ENCODE results near the gene SLC16A7. TPM values are rescaled to one million over a fixed set of nuclear protein-coding genes. Genes with fewer than 3 reads are reported as not detected.
"Not testable (repeated sequence)": the region's sequence is repeated elsewhere in the genome, so short reads cannot be mapped to it uniquely, and the experiment has no call there.

The SLC16A7 gene
- polyA plus RNA-seq, 1 of the 3 experiments (the other 2 are of a cell fraction) = not detected

- H3K4me1 ChIP-seq (ENCODE audit: control insufficient read depth in 1 of 2, insufficient read depth in 2 of 2, low read depth in 1 of 2, low read length in 1 of 2); H3K4me2 ChIP-seq; H3K27ac ChIP-seq (ENCODE audit: low read depth in 2 of 2, low read length in 1 of 2); H3K9me2 ChIP-seq; DNase-seq; H3K4me3 ChIP-seq (ENCODE audit: low read depth in 2 of 2, low read length in 1 of 2); H3K9me3 ChIP-seq; H3K79me2 ChIP-seq (ENCODE audit: insufficient read depth); H3K27me3 ChIP-seq (ENCODE audit: insufficient read depth); H3K36me3 ChIP-seq (replicated peaks in 1 of 2; ENCODE audit: control insufficient read depth in 1 of 2, insufficient read depth in 2 of 2, low read length in 1 of 2); H3F3A ChIP-seq (replicated peaks; ENCODE audit: insufficient read depth); POLR2A ChIA-PET; CTCF ChIA-PET; H3K9ac ChIP-seq; H4K20me1 ChIP-seq (ENCODE audit: insufficient read depth); H2AFZ ChIP-seq (ENCODE audit: low read depth): not testable (repeated sequence)
- WGBS (ENCODE audit: low lambda C conversion rate) = 12% methylated on average over 4 of the region's 4 CpGs
Observed at GRCh38 chr12:59612823-59613434, 17.1 kb downstream of the SLC16A7 start.

- no peaks in the 10 kb centered on the region for H4K20me1 ChIP-seq (ENCODE audit: insufficient read depth)
- TF ChIP-seq ELF1 (IDR thresholded peaks at IDR 0.05) (no peak), NFIC (IDR thresholded peaks at IDR 0.05; ENCODE audit: borderline replicate concordance) (no peak), TEAD4 (IDR thresholded peaks at IDR 0.05; ENCODE audit: borderline replicate concordance, insufficient read depth) (no peak), EZH2phosphoT487 (IDR thresholded peaks at IDR 0.05; ENCODE audit: borderline replicate concordance, low read depth) (no peak), CTCF (IDR thresholded peaks at IDR 0.05) (no peak), RAD21 (IDR thresholded peaks at IDR 0.05; ENCODE audit: low read length) (no peak), EP300 (IDR thresholded peaks at IDR 0.05; ENCODE audit: borderline replicate concordance in 1 of 2, low read depth in 1 of 2, low read length in 1 of 2) (no peak), IRF3 (IDR thresholded peaks at IDR 0.05; ENCODE audit: low read depth, low read length) (no peak), ZBTB33 (IDR thresholded peaks at IDR 0.05; ENCODE audit: borderline replicate concordance, low read depth) (no peak)
Observed at GRCh38 chr12:59615392-59616165, 19.8 kb downstream of the SLC16A7 start.

More at GRCh38 chr12:59615392-59616165, 19.8 kb downstream of the SLC16A7 start:
- H3F3A ChIP-seq (replicated peaks; ENCODE audit: insufficient read depth) = no peaks in the 10 kb centered on the region
- H3K4me2 ChIP-seq = no peak overlapping the region
- no peaks in the 10 kb centered on the region for H3K9me3 ChIP-seq
- no peak overlapping the region for H3K27ac ChIP-seq (ENCODE audit: low read depth in 2 of 2, low read length in 1 of 2)
- no peaks in the 10 kb centered on the region for H3K79me2 ChIP-seq (ENCODE audit: insufficient read depth)
- H3K4me1 ChIP-seq (ENCODE audit: control insufficient read depth in 1 of 2, insufficient read depth in 2 of 2, low read depth in 1 of 2, low read length in 1 of 2) = no peaks in the 10 kb centered on the region
- CTCF ChIA-PET = no interaction called here
- no peaks in the 10 kb centered on the region for H3K9me2 ChIP-seq
- no peaks in the 10 kb centered on the region for H3K27me3 ChIP-seq (ENCODE audit: insufficient read depth)
- no peak overlapping the region for H3K9ac ChIP-seq
- H2AFZ ChIP-seq (ENCODE audit: low read depth) = no peak overlapping the region
- H3K36me3 ChIP-seq (replicated peaks in 1 of 2; ENCODE audit: control insufficient read depth in 1 of 2, insufficient read depth in 2 of 2, low read length in 1 of 2) = no peaks in the 10 kb centered on the region
- DNase-seq = no peak
- H3K4me3 ChIP-seq (ENCODE audit: low read depth in 2 of 2, low read length in 1 of 2) = no peak overlapping the region
- POLR2A ChIA-PET = no interaction called here

All from SK-N-SH (cell line).